Pancreas (tissue), 10 donors: ENCODE results near the gene TWSG1. TPM values are rescaled to one million over a fixed set of nuclear protein-coding genes. Genes with fewer than 3 reads are reported as not detected.

Experiments
- ATAC-seq, 4 donors: fragments of 200-7000 bp; cut with Tn5 transposase; one replicate each; pipeline versions ENCODE4 v1.8.0 to v1.9.1; 2020; ENCODE audit warnings: mild to moderate bottlenecking in 4 of 4, moderate library complexity in 4 of 4
- DNase-seq, 6 donors: peaks; one replicate each; pipeline ENCODE4 v3.0.0-alpha.2; 2020
- FAIRE-seq: peaks from 2 replicates; lab custom pipeline; 2012; peaks lifted over from hg19 to GRCh38; lab: Jason Lieb, UNC
- H3K27ac ChIP-seq, 4 donors: fragments of 200-600 bp; sonication (generic); 1 replicate in 3 of 4; 2 replicates in 1 of 4; pipeline versions ENCODE4 v1.5.0 to v1.8.0; 2020
- H3K27me3 ChIP-seq, 4 donors: fragments of 200-600 bp; one replicate each; pipeline ENCODE4 v1.8.0; 2021
- H3K36me3 ChIP-seq, 3 donors: fragments of 200-600 bp; sonication (generic) in 1 of 3; one replicate each; pipeline versions ENCODE4 v1.5.0 to v1.8.0; 2020 to 2021
- H3K4me1 ChIP-seq, 3 donors: fragments of 200-600 bp; one replicate each; pipeline ENCODE4 v1.8.0; 2021
- H3K4me3 ChIP-seq, 4 donors: fragments of 200-600 bp; sonication (generic) in 2 of 4; one replicate each; pipeline versions ENCODE4 v1.5.0 to v1.8.0; 2020 to 2021
- H3K9me3 ChIP-seq, 4 donors: fragments of 200-600 bp; one replicate each; pipeline ENCODE4 v1.8.0; 2021
- WGBS, 2 donors: extraction: QIAGEN DNeasy Blood & Tissue Kit; methylation state at CpG; one replicate each; pipeline ENCODE4 v1.1.7; 2013; 5-methylcytosine and 5-hydroxymethylcytosine counted together
- intact Hi-C, 3 donors: fragments of 100-400 bp; cut with DNase I; formaldehyde crosslinking; loops; one replicate each; pipeline versions ENCODE4 v1.11.1 to v1.14.2; 2022
- polyA plus RNA-seq, 2 donors: library from polyadenylated mRNA; stranded (reverse); fragments of 200-250 nt; gene quantifications; one replicate each; pipeline ENCODE4 v1.2.3, GENCODE V29; 2013
- total RNA-seq, 6 donors: library from RNA; stranded (reverse); fragmentation: NEBNext Ultra II Directional in 4 of 6; extraction: Animal tissue kit (Norgen Biotek cat#: 25700) in 4 of 6; gene quantifications; one replicate each; pipeline versions ENCODE4 v1.2.1 to v1.2.4, GENCODE V29; 2021 to 2023
- TF ChIP-seq, protein P1 (sequence below), 4 donors: fragments of 200-600 bp; sonication (generic) in 3 of 4; IDR thresholded peaks; one replicate each; pipeline versions ENCODE4 v1.5.0 to v1.8.0; 2021; ENCODE audit warnings: antibody characterized with exemption in 4 of 4
- donor health status: healthy with polysubstance abuse.
- donor health status: DM: no; HTN: no; CAD: no; lungs with moderate emphysema.
- donor health status: DM: no; HTN: no; CAD: no.
- donor health status: control.
- donor health status: control.
- donor health status: Bipolar disorder and iron deficiency.
- donor health status: DM: yes; HTN: yes; CAD: no.
- donor health status: DM: no; HTN: no; CAD: no.
- donor health status: DM: no; HTN: no; CAD: no.
- donor health status: DM: yes; HTN: yes; CAD: no.

The TWSG1 gene
- total and polyA plus RNA-seq, 8 donors: 2.5 to 13.7 (median 6.1) TPM

DNA sequence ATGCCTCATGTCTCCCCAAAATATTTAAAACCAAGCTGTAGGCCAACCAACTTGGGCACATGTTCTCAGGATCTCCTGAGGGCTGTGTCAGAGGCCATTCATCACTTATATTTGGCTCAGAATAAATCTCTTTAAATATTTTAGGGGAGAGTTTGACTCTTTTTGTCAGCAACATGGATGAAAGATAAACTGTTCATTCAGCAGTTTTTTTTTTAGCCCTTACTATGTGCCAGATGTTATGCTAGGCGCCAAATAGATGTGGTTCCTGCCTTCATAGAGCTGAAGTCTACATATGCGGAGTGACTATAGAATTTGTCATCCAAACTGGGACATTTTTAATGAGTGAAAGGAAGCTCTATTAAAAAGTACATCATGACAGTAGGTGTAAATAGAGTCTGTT lies 42.5 kb upstream of the TWSG1 start:
- DNase-seq (no peak), ATAC-seq (no peak), FAIRE-seq (no peak)
- Histone ChIP-seq H3K27me3 (no peaks in the 10 kb centered on the region), H3K36me3 (no peaks in the 10 kb centered on the region), H3K4me1 (no peaks in the 10 kb centered on the region), H3K4me3 (no peak overlapping the region), H3K9me3 (no peaks in the 10 kb centered on the region), H3K27ac (no peak overlapping the region)
- 94 to 100% methylated on average over 2 of the region's 2 CpGs for WGBS, 2 donors
- intact Hi-C loops: no loop called here
- TF ChIP-seq, protein P1, sequence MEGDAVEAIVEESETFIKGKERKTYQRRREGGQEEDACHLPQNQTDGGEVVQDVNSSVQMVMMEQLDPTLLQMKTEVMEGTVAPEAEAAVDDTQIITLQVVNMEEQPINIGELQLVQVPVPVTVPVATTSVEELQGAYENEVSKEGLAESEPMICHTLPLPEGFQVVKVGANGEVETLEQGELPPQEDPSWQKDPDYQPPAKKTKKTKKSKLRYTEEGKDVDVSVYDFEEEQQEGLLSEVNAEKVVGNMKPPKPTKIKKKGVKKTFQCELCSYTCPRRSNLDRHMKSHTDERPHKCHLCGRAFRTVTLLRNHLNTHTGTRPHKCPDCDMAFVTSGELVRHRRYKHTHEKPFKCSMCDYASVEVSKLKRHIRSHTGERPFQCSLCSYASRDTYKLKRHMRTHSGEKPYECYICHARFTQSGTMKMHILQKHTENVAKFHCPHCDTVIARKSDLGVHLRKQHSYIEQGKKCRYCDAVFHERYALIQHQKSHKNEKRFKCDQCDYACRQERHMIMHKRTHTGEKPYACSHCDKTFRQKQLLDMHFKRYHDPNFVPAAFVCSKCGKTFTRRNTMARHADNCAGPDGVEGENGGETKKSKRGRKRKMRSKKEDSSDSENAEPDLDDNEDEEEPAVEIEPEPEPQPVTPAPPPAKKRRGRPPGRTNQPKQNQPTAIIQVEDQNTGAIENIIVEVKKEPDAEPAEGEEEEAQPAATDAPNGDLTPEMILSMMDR (IDR thresholded peaks at IDR 0.05): no peak

DNA sequence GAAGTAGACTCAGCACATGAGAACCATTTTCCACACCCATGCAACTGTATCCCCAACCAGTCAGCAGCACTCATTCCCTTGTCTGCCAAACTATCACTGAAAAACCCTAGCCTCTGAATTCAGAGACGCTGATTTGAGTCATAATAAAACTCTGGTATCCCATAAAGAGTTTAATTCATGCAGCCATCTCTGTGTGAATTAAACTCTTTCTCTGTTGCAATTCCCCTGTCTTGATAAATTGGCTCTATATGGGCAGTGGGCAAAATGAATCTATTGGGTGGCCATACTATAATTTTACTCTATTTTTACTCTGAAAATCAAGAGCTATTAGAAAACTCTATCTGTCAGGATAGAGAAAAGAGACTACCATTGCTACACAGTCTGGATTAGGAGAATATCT lies 40.6 kb upstream of the TWSG1 start:
- Histone ChIP-seq H3K9me3 (no peaks in the 10 kb centered on the region), H3K36me3 (no peaks in the 10 kb centered on the region), H3K27ac (no peak overlapping the region), H3K27me3 (no peaks in the 10 kb centered on the region), H3K4me1 (no peaks in the 10 kb centered on the region), H3K4me3 (no peak overlapping the region)
- TF ChIP-seq, protein P1 (IDR thresholded peaks at IDR 0.05): no peak
- FAIRE-seq (no peak), ATAC-seq (no peak), DNase-seq (no peak)
- intact Hi-C loops: no loop called here
- WGBS, 2 donors: 76 to 77% methylated on average over 1 of the region's 1 CpG

DNA sequence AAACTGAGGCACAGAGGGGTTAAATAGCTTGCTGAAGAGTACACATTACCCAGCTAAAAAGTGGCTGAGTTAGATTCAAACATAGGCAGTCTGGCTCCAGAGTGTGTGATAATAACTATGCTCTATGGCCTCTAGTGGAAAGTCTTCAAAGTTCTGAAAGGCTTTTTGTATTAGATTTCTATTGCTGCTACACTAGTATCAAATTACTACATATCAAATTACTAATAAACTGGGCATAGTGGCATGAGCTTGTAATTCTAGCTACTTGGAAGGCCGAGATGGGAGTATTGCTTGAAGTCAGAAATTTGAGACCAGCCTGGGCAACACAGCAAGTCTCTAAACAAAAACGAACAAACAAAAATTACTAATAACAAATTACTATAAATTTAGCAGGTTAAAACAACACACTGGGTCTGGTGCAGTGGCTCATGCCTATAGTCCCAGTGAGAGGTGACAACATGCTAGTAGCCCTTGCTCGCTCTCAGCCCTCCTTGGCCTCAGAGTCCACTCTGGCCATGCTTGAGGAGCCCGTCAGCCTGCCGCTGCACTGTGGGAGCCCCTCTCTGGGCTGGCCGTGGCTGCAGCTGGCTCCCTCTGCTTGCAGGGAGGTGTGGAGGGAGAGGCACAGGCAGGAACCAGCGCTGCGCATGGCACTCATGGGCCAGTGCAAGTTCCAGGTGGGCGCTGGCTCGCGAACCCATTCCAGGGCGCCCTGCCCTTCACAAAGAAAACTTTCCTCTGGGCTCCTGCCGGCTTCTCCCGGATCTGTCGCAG lies 38.2 kb upstream of the TWSG1 start:
- Histone ChIP-seq H3K27me3 (no peaks in the 10 kb centered on the region), H3K4me3 (no peak overlapping the region), H3K9me3 (no peaks in the 10 kb centered on the region), H3K4me1 (no peaks in the 10 kb centered on the region), H3K27ac (no peak overlapping the region), H3K36me3 (no peaks in the 10 kb centered on the region)
- peak in 1 of 6 donors; percentile 41 for DNase-seq
- ATAC-seq: no peak
- no peak for FAIRE-seq
- TF ChIP-seq, protein P1 (IDR thresholded peaks at IDR 0.05): no peak
- intact Hi-C loops: no loop called here
- WGBS, 2 donors: 92 to 95% methylated on average over 15 of the region's 15 CpGs

DNA sequence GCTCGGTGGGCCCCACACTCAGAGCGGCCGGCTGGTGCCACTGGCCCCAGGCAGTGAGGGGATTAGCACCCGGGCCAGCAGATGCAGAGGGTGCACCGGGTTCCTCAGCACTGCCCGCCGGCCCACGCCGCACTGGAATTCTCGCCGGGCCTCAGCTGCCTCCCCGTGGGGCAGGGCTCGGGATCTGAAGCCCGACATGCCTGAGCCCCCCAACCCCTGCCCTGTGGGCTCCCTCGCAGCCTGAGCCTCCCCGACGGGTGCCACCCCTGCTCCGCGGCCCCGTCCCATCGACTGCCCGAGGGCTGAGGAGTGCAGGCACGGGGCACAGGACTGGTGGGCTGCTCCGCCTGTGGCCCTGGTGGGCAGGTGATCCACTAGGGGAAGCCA lies 37.6 kb upstream of the TWSG1 start:
- peak in 1 of 6 donors; percentile 59 for DNase-seq
- Histone ChIP-seq H3K9me3 (no peaks in the 10 kb centered on the region), H3K36me3 (no peaks in the 10 kb centered on the region), H3K4me1 (no peaks in the 10 kb centered on the region), H3K4me3 (no peak overlapping the region), H3K27ac (no peak overlapping the region), H3K27me3 (no peaks in the 10 kb centered on the region)
- intact Hi-C loops: no loop called here
- no peak for FAIRE-seq
- TF ChIP-seq, protein P1 (IDR thresholded peaks at IDR 0.05): no peak
- WGBS, 2 donors: 94 to 96% methylated on average over 24 of the region's 24 CpGs
- ATAC-seq: no peak

DNA sequence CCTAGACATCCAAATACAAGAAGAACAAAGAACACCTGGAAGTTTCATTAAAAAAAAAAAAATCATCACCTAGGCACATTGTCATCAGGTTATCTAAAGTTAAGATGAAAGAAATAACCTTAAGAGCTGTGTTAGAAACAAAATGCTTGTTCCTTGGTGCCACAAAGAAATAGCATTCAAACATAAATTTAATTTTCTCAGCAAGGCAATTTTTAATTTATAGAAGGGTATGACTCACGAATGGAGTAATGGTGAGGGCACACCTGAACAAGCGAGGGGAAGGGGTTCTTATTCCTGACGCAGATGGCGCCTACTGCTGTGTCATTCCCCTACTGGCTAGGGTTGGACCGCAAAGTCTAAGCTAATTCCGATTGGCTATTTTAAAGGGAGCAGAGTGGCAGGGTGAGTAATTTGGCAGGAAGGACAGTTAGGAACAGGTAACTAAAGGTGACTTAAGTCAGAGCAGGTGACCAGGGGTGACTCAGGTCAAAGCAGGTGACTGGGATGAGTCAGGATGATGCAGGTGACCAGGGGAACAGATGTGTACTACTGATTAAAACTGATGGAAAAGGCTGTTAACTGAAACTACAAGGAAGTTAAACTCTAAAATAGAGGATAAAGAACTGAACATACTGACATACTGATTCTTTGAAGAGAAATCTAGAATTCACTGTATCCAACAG lies 30.0 kb upstream of the TWSG1 start:
- no peaks in the 10 kb centered on the region for H3K27me3 ChIP-seq
- H3K4me3 ChIP-seq: no peak overlapping the region
- TF ChIP-seq, protein P1 (IDR thresholded peaks at IDR 0.05): no peak
- intact Hi-C loops: no loop called here
- 90 to 92% methylated on average over 6 of the region's 6 CpGs for WGBS, 2 donors
- H3K4me1 ChIP-seq: no peaks in the 10 kb centered on the region
- FAIRE-seq (no peak), DNase-seq (no peak), ATAC-seq (no peak)
- H3K27ac ChIP-seq: no peak overlapping the region
- H3K9me3 ChIP-seq: no peaks in the 10 kb centered on the region
- H3K36me3 ChIP-seq: no peaks in the 10 kb centered on the region
